ENCODE measurements around the gene SNAP47.

The SNAP47 gene

GRCh38 chr1:227786673-227787512, 51.7 kb downstream of the SNAP47 start:
- no peak for DNase-seq

- DNase-seq: peak; percentile 86 to 95
These were observed 52.5 kb downstream of the SNAP47 start for GRCh38 chr1:227787513-227788270.

GRCh38 chr1:227788271-227789083, 53.2 kb downstream of the SNAP47 start:
- DNase-seq: peak in 1 of 2 experiments; percentile 82

- DNase-seq: no peak
These were observed 54.1 kb downstream of the SNAP47 start for GRCh38 chr1:227789084-227790033.

GRCh38 chr1:227790034-227790400, 54.8 kb downstream of the SNAP47 start:
- DNase-seq: no peak

GRCh38 chr1:227790868-227791267, 55.6 kb downstream of the SNAP47 start:
- DNase-seq: no peak

GRCh38 chr1:227791425-227792143, 56.3 kb downstream of the SNAP47 start:
- DNase-seq: no peak

- DNase-seq: no peak
These were observed 57.2 kb downstream of the SNAP47 start for GRCh38 chr1:227792216-227793078.

- no peak for DNase-seq
These were observed 58.1 kb downstream of the SNAP47 start for GRCh38 chr1:227793079-227793947.

GRCh38 chr1:227793948-227794816, 58.9 kb downstream of the SNAP47 start:
- DNase-seq: peak in 1 of 2 experiments; percentile 26

- DNase-seq: no peak
These were observed 59.6 kb downstream of the SNAP47 start for GRCh38 chr1:227794817-227795192.

GRCh38 chr1:227795732-227796131, 60.5 kb downstream of the SNAP47 start:
- DNase-seq: no peak

GRCh38 chr1:227796359-227796915, 61.2 kb downstream of the SNAP47 start:
- DNase-seq: no peak

- DNase-seq: no peak
These were observed 61.9 kb downstream of the SNAP47 start for GRCh38 chr1:227797144-227797543.

- DNase-seq: no peak
These were observed 62.4 kb downstream of the SNAP47 start for GRCh38 chr1:227797625-227798024.

GRCh38 chr1:227798078-227798802, 63.0 kb downstream of the SNAP47 start:
- DNase-seq: no peak

- DNase-seq: no peak
These were observed 64.5 kb downstream of the SNAP47 start for GRCh38 chr1:227799756-227800155.

Measured in NCI-H446 (cell line).